Measurements from ENCODE around the gene RNPEPL1. TPM values are rescaled to one million over a fixed set of nuclear protein-coding genes. Genes with fewer than 3 reads are reported as not detected.

The RNPEPL1 gene
- total and polyA plus RNA-seq, 10 of the 15 experiments (the other 5 are each of a cell fraction or from before 2014, with no cell fraction given), result 0.24 to 49.5 (median 6.8) TPM

DNA sequence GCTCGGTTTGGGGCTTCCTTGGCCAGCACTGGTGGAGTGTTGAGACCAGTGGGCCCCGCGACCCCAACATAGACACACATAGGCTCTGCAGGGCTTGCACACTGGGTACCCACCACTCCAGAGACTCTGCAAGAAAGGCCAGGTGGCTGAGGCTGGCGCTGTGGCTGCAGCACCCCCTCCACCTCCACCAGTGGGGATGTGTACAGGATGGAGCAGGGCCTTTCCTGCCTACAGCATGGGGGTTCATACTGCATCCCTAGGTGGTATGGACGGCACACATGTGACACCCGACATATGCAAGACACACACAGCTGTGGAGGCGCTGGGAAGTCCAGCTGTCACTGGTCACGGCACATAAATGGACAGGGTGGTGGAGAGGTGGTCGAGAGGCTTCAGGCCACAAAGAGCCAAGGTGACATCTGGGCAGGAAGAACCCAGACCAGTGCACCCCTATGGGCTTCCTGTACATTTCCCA is 1.3 kb downstream of the RNPEPL1 start (continued):
- TF ChIP-seq, protein P1, sequence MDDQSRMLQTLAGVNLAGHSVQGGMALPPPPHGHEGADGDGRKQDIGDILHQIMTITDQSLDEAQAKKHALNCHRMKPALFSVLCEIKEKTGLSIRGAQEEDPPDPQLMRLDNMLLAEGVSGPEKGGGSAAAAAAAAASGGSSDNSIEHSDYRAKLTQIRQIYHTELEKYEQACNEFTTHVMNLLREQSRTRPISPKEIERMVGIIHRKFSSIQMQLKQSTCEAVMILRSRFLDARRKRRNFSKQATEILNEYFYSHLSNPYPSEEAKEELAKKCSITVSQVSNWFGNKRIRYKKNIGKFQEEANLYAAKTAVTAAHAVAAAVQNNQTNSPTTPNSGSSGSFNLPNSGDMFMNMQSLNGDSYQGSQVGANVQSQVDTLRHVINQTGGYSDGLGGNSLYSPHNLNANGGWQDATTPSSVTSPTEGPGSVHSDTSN (IDR thresholded peaks at IDR 0.05; ENCODE audit: insufficient replicate concordance, low read depth, low read length), result no peak
- TF ChIP-seq, protein P2, sequence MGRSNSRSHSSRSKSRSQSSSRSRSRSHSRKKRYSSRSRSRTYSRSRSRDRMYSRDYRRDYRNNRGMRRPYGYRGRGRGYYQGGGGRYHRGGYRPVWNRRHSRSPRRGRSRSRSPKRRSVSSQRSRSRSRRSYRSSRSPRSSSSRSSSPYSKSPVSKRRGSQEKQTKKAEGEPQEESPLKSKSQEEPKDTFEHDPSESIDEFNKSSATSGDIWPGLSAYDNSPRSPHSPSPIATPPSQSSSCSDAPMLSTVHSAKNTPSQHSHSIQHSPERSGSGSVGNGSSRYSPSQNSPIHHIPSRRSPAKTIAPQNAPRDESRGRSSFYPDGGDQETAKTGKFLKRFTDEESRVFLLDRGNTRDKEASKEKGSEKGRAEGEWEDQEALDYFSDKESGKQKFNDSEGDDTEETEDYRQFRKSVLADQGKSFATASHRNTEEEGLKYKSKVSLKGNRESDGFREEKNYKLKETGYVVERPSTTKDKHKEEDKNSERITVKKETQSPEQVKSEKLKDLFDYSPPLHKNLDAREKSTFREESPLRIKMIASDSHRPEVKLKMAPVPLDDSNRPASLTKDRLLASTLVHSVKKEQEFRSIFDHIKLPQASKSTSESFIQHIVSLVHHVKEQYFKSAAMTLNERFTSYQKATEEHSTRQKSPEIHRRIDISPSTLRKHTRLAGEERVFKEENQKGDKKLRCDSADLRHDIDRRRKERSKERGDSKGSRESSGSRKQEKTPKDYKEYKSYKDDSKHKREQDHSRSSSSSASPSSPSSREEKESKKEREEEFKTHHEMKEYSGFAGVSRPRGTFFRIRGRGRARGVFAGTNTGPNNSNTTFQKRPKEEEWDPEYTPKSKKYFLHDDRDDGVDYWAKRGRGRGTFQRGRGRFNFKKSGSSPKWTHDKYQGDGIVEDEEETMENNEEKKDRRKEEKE (IDR thresholded peaks at IDR 0.05), result no peak
- TF ChIP-seq, protein P3, sequence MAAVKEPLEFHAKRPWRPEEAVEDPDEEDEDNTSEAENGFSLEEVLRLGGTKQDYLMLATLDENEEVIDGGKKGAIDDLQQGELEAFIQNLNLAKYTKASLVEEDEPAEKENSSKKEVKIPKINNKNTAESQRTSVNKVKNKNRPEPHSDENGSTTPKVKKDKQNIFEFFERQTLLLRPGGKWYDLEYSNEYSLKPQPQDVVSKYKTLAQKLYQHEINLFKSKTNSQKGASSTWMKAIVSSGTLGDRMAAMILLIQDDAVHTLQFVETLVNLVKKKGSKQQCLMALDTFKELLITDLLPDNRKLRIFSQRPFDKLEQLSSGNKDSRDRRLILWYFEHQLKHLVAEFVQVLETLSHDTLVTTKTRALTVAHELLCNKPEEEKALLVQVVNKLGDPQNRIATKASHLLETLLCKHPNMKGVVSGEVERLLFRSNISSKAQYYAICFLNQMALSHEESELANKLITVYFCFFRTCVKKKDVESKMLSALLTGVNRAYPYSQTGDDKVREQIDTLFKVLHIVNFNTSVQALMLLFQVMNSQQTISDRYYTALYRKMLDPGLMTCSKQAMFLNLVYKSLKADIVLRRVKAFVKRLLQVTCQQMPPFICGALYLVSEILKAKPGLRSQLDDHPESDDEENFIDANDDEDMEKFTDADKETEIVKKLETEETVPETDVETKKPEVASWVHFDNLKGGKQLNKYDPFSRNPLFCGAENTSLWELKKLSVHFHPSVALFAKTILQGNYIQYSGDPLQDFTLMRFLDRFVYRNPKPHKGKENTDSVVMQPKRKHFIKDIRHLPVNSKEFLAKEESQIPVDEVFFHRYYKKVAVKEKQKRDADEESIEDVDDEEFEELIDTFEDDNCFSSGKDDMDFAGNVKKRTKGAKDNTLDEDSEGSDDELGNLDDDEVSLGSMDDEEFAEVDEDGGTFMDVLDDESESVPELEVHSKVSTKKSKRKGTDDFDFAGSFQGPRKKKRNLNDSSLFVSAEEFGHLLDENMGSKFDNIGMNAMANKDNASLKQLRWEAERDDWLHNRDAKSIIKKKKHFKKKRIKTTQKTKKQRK (IDR thresholded peaks at IDR 0.05; ENCODE audit: low read depth, low read length), result no peak
- TF ChIP-seq, protein P4, sequence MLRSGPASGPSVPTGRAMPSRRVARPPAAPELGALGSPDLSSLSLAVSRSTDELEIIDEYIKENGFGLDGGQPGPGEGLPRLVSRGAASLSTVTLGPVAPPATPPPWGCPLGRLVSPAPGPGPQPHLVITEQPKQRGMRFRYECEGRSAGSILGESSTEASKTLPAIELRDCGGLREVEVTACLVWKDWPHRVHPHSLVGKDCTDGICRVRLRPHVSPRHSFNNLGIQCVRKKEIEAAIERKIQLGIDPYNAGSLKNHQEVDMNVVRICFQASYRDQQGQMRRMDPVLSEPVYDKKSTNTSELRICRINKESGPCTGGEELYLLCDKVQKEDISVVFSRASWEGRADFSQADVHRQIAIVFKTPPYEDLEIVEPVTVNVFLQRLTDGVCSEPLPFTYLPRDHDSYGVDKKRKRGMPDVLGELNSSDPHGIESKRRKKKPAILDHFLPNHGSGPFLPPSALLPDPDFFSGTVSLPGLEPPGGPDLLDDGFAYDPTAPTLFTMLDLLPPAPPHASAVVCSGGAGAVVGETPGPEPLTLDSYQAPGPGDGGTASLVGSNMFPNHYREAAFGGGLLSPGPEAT (IDR thresholded peaks at IDR 0.05; ENCODE audit: low read depth), result no peak
- TF ChIP-seq BACH1 (IDR thresholded peaks at IDR 0.05; ENCODE audit: borderline replicate concordance) (no peak), SMARCA5 (IDR thresholded peaks at IDR 0.05) (no peak), MEF2B (IDR thresholded peaks at IDR 0.05; ENCODE audit: partially characterized antibody, poor library complexity, severe bottlenecking) (no peak), ATF7 (IDR thresholded peaks at IDR 0.05; ENCODE audit: low read depth) (no peak)
- TF ChIP-seq, protein P5, sequence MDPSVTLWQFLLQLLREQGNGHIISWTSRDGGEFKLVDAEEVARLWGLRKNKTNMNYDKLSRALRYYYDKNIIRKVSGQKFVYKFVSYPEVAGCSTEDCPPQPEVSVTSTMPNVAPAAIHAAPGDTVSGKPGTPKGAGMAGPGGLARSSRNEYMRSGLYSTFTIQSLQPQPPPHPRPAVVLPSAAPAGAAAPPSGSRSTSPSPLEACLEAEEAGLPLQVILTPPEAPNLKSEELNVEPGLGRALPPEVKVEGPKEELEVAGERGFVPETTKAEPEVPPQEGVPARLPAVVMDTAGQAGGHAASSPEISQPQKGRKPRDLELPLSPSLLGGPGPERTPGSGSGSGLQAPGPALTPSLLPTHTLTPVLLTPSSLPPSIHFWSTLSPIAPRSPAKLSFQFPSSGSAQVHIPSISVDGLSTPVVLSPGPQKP (IDR thresholded peaks at IDR 0.05; ENCODE audit: low read depth, low read length), result no peak
- TF ChIP-seq, protein P6, sequence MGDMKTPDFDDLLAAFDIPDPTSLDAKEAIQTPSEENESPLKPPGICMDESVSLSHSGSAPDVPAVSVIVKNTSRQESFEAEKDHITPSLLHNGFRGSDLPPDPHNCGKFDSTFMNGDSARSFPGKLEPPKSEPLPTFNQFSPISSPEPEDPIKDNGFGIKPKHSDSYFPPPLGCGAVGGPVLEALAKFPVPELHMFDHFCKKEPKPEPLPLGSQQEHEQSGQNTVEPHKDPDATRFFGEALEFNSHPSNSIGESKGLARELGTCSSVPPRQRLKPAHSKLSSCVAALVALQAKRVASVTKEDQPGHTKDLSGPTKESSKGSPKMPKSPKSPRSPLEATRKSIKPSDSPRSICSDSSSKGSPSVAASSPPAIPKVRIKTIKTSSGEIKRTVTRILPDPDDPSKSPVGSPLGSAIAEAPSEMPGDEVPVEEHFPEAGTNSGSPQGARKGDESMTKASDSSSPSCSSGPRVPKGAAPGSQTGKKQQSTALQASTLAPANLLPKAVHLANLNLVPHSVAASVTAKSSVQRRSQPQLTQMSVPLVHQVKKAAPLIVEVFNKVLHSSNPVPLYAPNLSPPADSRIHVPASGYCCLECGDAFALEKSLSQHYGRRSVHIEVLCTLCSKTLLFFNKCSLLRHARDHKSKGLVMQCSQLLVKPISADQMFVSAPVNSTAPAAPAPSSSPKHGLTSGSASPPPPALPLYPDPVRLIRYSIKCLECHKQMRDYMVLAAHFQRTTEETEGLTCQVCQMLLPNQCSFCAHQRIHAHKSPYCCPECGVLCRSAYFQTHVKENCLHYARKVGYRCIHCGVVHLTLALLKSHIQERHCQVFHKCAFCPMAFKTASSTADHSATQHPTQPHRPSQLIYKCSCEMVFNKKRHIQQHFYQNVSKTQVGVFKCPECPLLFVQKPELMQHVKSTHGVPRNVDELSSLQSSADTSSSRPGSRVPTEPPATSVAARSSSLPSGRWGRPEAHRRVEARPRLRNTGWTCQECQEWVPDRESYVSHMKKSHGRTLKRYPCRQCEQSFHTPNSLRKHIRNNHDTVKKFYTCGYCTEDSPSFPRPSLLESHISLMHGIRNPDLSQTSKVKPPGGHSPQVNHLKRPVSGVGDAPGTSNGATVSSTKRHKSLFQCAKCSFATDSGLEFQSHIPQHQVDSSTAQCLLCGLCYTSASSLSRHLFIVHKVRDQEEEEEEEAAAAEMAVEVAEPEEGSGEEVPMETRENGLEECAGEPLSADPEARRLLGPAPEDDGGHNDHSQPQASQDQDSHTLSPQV (IDR thresholded peaks at IDR 0.05), result no peak

Data from GM12878 (cell line).